ENCODE measurements around the gene ANGPTL2.

The ANGPTL2 gene

DNA sequence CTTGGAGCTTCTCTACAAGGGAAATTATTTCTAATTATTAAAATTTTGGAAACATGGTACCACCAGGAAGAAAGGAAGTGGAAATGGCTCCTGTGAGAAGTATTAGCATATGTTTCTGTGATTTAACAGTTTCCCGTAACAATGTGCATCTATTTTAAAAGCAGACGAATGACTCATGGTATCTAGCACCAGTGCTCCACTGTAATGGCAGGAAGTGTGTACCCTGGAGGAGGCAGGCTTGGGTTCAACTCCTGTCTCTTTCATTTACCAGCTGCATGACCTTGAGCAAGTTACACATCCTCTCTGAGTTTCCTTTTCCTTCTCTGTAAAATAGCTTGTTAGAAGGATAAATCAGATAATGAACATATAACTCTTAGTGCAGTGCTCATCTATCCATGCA, 41.0 kb upstream of the ANGPTL2 start:
- H3K9me3 ChIP-seq (replicated peaks; ENCODE audit: insufficient read depth, low read length): no peaks in the 10 kb centered on the region
- no peaks in the 10 kb centered on the region for H3K27me3 ChIP-seq (replicated peaks; ENCODE audit: insufficient read depth, low read length)
- H3K79me2 ChIP-seq (ENCODE audit: low read length): no peaks in the 10 kb centered on the region
- H3K9me2 ChIP-seq (replicated peaks; ENCODE audit: insufficient read depth, low read length): no peaks in the 10 kb centered on the region
- peak; percentile 79 for DNase-seq
- peaks cover 18% of the 10 kb centered on the region for H3K4me1 ChIP-seq (ENCODE audit: low read length)
- no peaks in the 10 kb centered on the region for H4K20me1 ChIP-seq (ENCODE audit: insufficient read depth, low read length)
- TF ChIP-seq EZH2 (optimal IDR thresholded peaks at IDR 0.05; ENCODE audit: low read depth, low read length) (no peak), CTCF (IDR thresholded peaks at IDR 0.05; ENCODE audit: low read length) (no peak), EZH2phosphoT487 (IDR thresholded peaks at IDR 0.05; ENCODE audit: low read length) (no peak)
- no peak overlapping the region for H3K9ac ChIP-seq (ENCODE audit: low read length)
- H3K4me2 ChIP-seq (ENCODE audit: low read depth, low read length): peak overlapping the region; percentile 12
- H3K4me3 ChIP-seq (ENCODE audit: low read length): no peak overlapping the region
- peaks cover 9% of the 10 kb centered on the region for H3F3A ChIP-seq (ENCODE audit: insufficient read depth, low read length)
- peak overlapping the region; percentile 34; the same call in 1 of the 2 replicates for H3K27ac ChIP-seq (ENCODE audit: low read length)
- H3K36me3 ChIP-seq (replicated peaks; ENCODE audit: insufficient read depth, low read length): no peaks in the 10 kb centered on the region
- H2AFZ ChIP-seq (ENCODE audit: low read length): no peak overlapping the region

DNA sequence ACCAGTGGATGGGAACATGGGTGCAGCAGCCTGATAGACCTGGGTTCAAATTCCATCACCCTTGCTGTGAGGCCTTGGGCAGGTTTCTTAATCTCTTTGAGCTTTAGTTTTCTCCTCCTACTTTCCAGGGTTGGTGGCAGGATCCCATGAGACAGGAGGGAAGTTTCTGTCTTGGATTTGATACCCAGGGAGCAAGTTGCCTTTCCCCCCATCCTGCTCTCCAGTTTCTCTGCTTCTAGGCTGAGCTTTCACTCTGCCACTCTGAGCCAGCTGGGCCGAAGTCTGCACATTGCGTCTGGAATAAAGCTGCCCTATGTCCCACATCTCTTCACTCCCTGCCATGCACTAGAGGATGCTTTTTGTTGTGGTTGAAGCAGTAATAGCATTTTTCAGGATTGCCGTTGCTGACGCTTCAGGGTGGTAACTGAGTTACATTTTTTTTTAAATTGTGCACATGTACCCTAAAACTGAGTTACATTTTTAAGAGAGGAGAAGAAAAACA, 40.5 kb upstream of the ANGPTL2 start:
- DNase-seq: no peak
- no peaks in the 10 kb centered on the region for H3K9me2 ChIP-seq (replicated peaks; ENCODE audit: insufficient read depth, low read length)
- no peaks in the 10 kb centered on the region for H4K20me1 ChIP-seq (ENCODE audit: insufficient read depth, low read length)
- peak overlapping the region; percentile 12 for H3K4me2 ChIP-seq (ENCODE audit: low read depth, low read length)
- peaks cover 18% of the 10 kb centered on the region for H3K4me1 ChIP-seq (ENCODE audit: low read length)
- H3K4me3 ChIP-seq (ENCODE audit: low read length): no peak overlapping the region
- H3K27ac ChIP-seq (ENCODE audit: low read length): peak overlapping the region; percentile 34; the same call in 1 of the 2 replicates
- TF ChIP-seq EZH2phosphoT487 (IDR thresholded peaks at IDR 0.05; ENCODE audit: low read length) (no peak), CTCF (IDR thresholded peaks at IDR 0.05; ENCODE audit: low read length) (no peak), EZH2 (optimal IDR thresholded peaks at IDR 0.05; ENCODE audit: low read depth, low read length) (no peak)
- H3K36me3 ChIP-seq (replicated peaks; ENCODE audit: insufficient read depth, low read length): no peaks in the 10 kb centered on the region
- peaks cover 9% of the 10 kb centered on the region for H3F3A ChIP-seq (ENCODE audit: insufficient read depth, low read length)
- no peaks in the 10 kb centered on the region for H3K79me2 ChIP-seq (ENCODE audit: low read length)
- H2AFZ ChIP-seq (ENCODE audit: low read length): no peak overlapping the region
- no peak overlapping the region for H3K9ac ChIP-seq (ENCODE audit: low read length)
- H3K27me3 ChIP-seq (replicated peaks; ENCODE audit: insufficient read depth, low read length): no peaks in the 10 kb centered on the region
- H3K9me3 ChIP-seq (replicated peaks; ENCODE audit: insufficient read depth, low read length): no peaks in the 10 kb centered on the region

- H3K27ac ChIP-seq (ENCODE audit: low read length): no peak overlapping the region
Observed at GRCh38 chr9:127162046-127162863, 39.8 kb upstream of the ANGPTL2 start.

More at GRCh38 chr9:127162046-127162863, 39.8 kb upstream of the ANGPTL2 start:
- no peaks in the 10 kb centered on the region for H3K9me2 ChIP-seq (replicated peaks; ENCODE audit: insufficient read depth, low read length)
- DNase-seq: no peak
- H3K36me3 ChIP-seq (replicated peaks; ENCODE audit: insufficient read depth, low read length): no peaks in the 10 kb centered on the region
- H4K20me1 ChIP-seq (ENCODE audit: insufficient read depth, low read length): no peaks in the 10 kb centered on the region
- H3K79me2 ChIP-seq (ENCODE audit: low read length): no peaks in the 10 kb centered on the region
- H3K4me2 ChIP-seq (ENCODE audit: low read depth, low read length): no peak overlapping the region
- no peak overlapping the region for H3K4me3 ChIP-seq (ENCODE audit: low read length)
- H3K27me3 ChIP-seq (replicated peaks; ENCODE audit: insufficient read depth, low read length): no peaks in the 10 kb centered on the region
- H3K4me1 ChIP-seq (ENCODE audit: low read length): peaks cover 18% of the 10 kb centered on the region
- H3K9me3 ChIP-seq (replicated peaks; ENCODE audit: insufficient read depth, low read length): no peaks in the 10 kb centered on the region
- no peak overlapping the region for H2AFZ ChIP-seq (ENCODE audit: low read length)
- TF ChIP-seq EZH2 (optimal IDR thresholded peaks at IDR 0.05; ENCODE audit: low read depth, low read length) (no peak), EZH2phosphoT487 (IDR thresholded peaks at IDR 0.05; ENCODE audit: low read length) (no peak), CTCF (IDR thresholded peaks at IDR 0.05; ENCODE audit: low read length) (no peak)
- no peak overlapping the region for H3K9ac ChIP-seq (ENCODE audit: low read length)
- peaks cover 9% of the 10 kb centered on the region for H3F3A ChIP-seq (ENCODE audit: insufficient read depth, low read length)
